Gastrocnemius medialis (tissue), 4 donors: ENCODE results near the gene ZNF638. TPM values are rescaled to one million over a fixed set of nuclear protein-coding genes. Genes with fewer than 3 reads are reported as not detected.
A peak's percentile ranks its signal among the peaks of the same experiment; 100 is the strongest.

Experiments
- ATAC-seq, 2 donors: fragments of 150-250 bp; one replicate each; pipeline ENCODE4 v1.9.1; 2016
- DNase-seq, 2 donors: peaks; one replicate each; pipeline ENCODE4 v3.0.0-alpha.2; 2019
- H3K27ac ChIP-seq, 4 donors: fragments of 200-600 bp; sonication (generic); 1 replicate in 1 of 4; 2 replicates in 3 of 4; pipeline ENCODE4 v1.5.1; 2016 to 2018; ENCODE audit warnings: mild to moderate bottlenecking in 2 of 4, moderate library complexity in 1 of 4
- H3K27me3 ChIP-seq, 3 donors: fragments of 200-600 bp; sonication (generic) in 2 of 3; 1 replicate in 1 of 3; 2 replicates in 2 of 3; pipeline versions ENCODE4 v1.5.1 to v1.6.0; 2016 to 2019; ENCODE audit warnings: mild to moderate bottlenecking in 1 of 3, moderate library complexity in 1 of 3
- H3K36me3 ChIP-seq, 2 donors: fragments of 200-600 bp; sonication (generic) in 1 of 2; one replicate each; pipeline ENCODE4 v1.5.1; 2017 to 2018
- H3K4me1 ChIP-seq, 2 donors: fragments of 200-600 bp; sonication (generic) in 1 of 2; one replicate each; pipeline ENCODE4 v1.5.1; 2016 to 2017; ENCODE audit warnings: mild to moderate bottlenecking in 2 of 2
- H3K4me3 ChIP-seq, 4 donors: fragments of 200-600 bp; sonication (generic) in 3 of 4; 1 replicate in 1 of 4; 2 replicates in 3 of 4; pipeline ENCODE4 v1.5.1; 2016 to 2019; ENCODE audit warnings: mild to moderate bottlenecking in 2 of 4
- H3K9me3 ChIP-seq, 3 donors: fragments of 200-600 bp; sonication (generic) in 2 of 3; 1 replicate in 1 of 3; 2 replicates in 2 of 3; pipeline ENCODE4 v1.5.1; 2016 to 2019
- POLR2A ChIP-seq, 2 donors: fragments of 450-650 bp; IDR thresholded peaks; one replicate each; pipeline ENCODE4 v1.6.1; 2017; ENCODE audit warnings: antibody characterized with exemption in 2 of 2, mild to moderate bottlenecking in 2 of 2, moderate library complexity in 2 of 2
- in situ Hi-C, 4 donors: fragments of 200-750 bp; cut with MboI; loops; one replicate each; pipeline versions ENCODE4 v1.15.0 to v1.8.0; 2017; ENCODE audit warnings: low sequenced_read_pairs in 4 of 4
- intact Hi-C: fragments of 100-400 bp; cut with DNase I; formaldehyde crosslinking; loops from one replicate; pipeline ENCODE4 v1.15.1; 2023; ENCODE audit warnings: low total_unique reads
- total RNA-seq, 4 donors: library from RNA; depleted of rRNA; stranded (reverse); fragments of >200 nt; gene quantifications; one replicate each; pipeline versions ENCODE4 v1.1.0 to v1.2.3, GENCODE V29; 2016
- TF ChIP-seq, protein P1 (sequence below), 5 experiments: fragments of 450-650 bp in 3 of 5; fragments of 200-600 bp in 2 of 5; sonication (generic) in 2 of 5; IDR thresholded peaks in 4 of 5; conservative IDR thresholded peaks in 1 of 5; 1 replicate in 4 of 5; 2 replicates in 1 of 5; pipeline ENCODE4 v1.5.1; 2016 to 2019; ENCODE audit warnings: antibody characterized with exemption in 5 of 5, mild to moderate bottlenecking in 3 of 5, moderate library complexity in 3 of 5

ZNF638 gene
- total RNA-seq, 4 donors from 2014 or later: 69.7 to 152 (median 95.0) TPM

DNA sequence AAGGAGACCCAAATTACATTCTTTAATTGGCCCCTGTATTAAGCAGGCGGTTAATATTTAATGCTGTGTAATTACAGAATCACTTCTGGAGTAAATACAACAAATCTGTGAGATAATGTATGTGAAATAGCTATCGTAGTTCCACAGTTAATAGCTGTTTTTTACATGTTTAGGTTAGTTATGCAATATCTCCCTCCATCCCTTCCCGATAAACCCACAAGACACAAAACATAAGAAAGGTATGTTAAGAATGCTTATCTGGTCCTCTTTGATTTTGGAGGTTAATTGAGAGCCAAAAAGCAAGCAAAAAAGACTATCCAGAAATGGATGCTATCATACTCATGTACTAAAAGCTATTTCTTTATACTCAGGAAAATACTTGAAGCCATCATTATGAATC, 49.1 kb downstream of the ZNF638 start:
- Histone ChIP-seq H3K27ac (no peak overlapping the region), H3K36me3 (peaks cover 0 to 32% of the 10 kb centered on the region in 2 donors)
- intact Hi-C loops: no loop called here

DNA sequence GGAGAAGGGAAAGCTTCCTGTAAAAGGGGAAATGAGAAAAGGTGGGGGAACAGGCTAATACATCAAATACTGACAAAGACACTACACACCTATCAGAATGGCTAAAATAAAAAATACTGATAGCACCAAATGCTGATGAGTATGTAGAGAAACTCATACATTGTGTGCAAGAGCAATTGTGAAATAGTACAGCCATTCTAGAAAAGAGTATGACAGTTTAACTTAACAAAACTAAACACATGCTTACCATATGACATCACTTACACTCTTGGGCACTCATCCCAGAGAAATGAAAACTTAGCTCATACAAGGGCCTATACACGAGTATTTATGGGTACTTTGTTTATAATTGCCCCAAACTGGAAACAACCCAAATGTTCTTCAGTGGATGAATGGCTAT, 53.4 kb downstream of the ZNF638 start:
- Histone ChIP-seq H3K4me1 (no peaks in the 10 kb centered on the region), H3K9me3 (no peaks in the 10 kb centered on the region), H3K36me3 (peaks cover 6 to 65% of the 10 kb centered on the region in 2 donors), H3K27ac (peak overlapping the region in 2 of 4 donors; percentile 23 to 26), H3K4me3 (no peak overlapping the region), H3K27me3 (no peaks in the 10 kb centered on the region)
- intact Hi-C loops: no loop called here
- peak; percentile 67 to 73 for ATAC-seq
- in situ Hi-C loops: no loop called here
- TF ChIP-seq POLR2A (IDR thresholded peaks at IDR 0.05): no peak
- TF ChIP-seq, protein P1, sequence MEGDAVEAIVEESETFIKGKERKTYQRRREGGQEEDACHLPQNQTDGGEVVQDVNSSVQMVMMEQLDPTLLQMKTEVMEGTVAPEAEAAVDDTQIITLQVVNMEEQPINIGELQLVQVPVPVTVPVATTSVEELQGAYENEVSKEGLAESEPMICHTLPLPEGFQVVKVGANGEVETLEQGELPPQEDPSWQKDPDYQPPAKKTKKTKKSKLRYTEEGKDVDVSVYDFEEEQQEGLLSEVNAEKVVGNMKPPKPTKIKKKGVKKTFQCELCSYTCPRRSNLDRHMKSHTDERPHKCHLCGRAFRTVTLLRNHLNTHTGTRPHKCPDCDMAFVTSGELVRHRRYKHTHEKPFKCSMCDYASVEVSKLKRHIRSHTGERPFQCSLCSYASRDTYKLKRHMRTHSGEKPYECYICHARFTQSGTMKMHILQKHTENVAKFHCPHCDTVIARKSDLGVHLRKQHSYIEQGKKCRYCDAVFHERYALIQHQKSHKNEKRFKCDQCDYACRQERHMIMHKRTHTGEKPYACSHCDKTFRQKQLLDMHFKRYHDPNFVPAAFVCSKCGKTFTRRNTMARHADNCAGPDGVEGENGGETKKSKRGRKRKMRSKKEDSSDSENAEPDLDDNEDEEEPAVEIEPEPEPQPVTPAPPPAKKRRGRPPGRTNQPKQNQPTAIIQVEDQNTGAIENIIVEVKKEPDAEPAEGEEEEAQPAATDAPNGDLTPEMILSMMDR (IDR thresholded peaks at IDR 0.05 in 4 of 5, conservative IDR thresholded peaks at IDR 0.05 in 1 of 5): no peak
- DNase-seq: no peak

More for the DNA sequence above, 49.1 kb downstream of the ZNF638 start:
- DNase-seq (no peak), ATAC-seq (no peak)
- no peaks in the 10 kb centered on the region for H3K4me1 ChIP-seq
- H3K9me3 ChIP-seq: no peaks in the 10 kb centered on the region
- no peak overlapping the region for H3K4me3 ChIP-seq
- in situ Hi-C loops: no loop called here
- TF ChIP-seq POLR2A (IDR thresholded peaks at IDR 0.05): no peak
- TF ChIP-seq, protein P1 (IDR thresholded peaks at IDR 0.05 in 4 of 5, conservative IDR thresholded peaks at IDR 0.05 in 1 of 5): no peak
- no peaks in the 10 kb centered on the region for H3K27me3 ChIP-seq

DNA sequence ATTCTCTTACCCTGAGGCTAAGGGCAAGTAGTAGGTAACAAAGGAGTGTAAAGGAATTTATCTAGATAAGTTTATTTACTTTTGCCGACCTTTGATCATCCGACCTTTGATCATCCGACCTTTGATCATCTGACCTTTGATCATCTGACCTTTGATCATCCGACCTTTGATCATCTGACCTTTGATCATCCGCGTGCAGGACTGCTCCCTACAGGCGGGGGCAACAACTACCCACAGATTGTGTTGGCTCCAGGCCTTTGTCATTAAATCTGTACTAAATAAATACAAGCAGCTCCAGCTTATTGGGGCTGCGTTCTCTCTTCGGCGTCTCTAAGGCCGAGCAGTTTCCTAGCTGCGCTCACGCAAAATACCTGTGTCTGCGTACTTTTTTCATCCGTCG, 56.6 kb downstream of the ZNF638 start:
- no peak for TF ChIP-seq POLR2A (IDR thresholded peaks at IDR 0.05)
- TF ChIP-seq, protein P1 (IDR thresholded peaks at IDR 0.05 in 4 of 5, conservative IDR thresholded peaks at IDR 0.05 in 1 of 5): no peak
- intact Hi-C loops (no loop called here), in situ Hi-C loops (no loop called here)
- Histone ChIP-seq H3K4me3 (no peak overlapping the region), H3K27ac (no peak overlapping the region), H3K36me3 (peaks cover 6 to 54% of the 10 kb centered on the region in 2 donors), H3K27me3 (no peaks in the 10 kb centered on the region), H3K9me3 (no peaks in the 10 kb centered on the region), H3K4me1 (no peaks in the 10 kb centered on the region)
- DNase-seq (no peak), ATAC-seq (no peak)

DNA sequence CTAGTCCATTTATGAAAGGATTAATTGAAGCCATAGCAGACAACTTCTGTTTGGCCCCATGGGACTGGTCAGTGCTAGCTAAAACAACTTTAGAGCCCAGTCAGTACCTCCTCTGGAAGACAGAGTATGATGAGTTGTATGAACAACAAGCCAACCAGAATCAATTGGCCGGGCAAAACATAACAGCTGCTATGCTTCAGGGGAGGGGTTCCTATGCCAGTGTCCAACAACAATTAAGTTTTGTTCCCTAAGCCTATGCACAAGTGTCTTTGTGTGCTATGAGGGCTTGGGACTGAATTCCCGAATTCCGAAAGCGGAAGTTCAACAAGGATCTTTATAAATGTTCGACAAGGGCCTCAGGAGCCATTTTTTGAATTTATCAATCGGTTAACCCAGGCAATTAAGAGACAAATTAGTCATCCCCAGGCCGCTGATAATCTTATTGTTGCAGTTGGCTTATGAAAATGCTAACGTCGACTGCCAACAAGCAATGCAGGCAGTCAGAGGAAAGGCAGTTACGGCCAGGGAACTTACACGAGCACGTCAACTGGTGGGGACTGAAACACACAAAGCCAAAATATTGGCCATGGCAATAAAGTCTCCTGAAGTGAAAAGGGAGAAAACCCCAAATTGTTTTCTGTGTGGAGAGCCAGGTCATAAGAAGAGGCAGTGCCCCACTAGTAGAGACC, 57.9 kb downstream of the ZNF638 start:
- intact Hi-C loops (no loop called here), in situ Hi-C loops (no loop called here)
- Histone ChIP-seq H3K4me1 (no peaks in the 10 kb centered on the region), H3K27ac (no peak overlapping the region), H3K9me3 (no peaks in the 10 kb centered on the region), H3K4me3 (no peak overlapping the region), H3K36me3 (peaks cover 6 to 59% of the 10 kb centered on the region in 2 donors), H3K27me3 (no peaks in the 10 kb centered on the region)
- no peak for TF ChIP-seq POLR2A (IDR thresholded peaks at IDR 0.05)
- TF ChIP-seq, protein P1 (IDR thresholded peaks at IDR 0.05 in 4 of 5, conservative IDR thresholded peaks at IDR 0.05 in 1 of 5): no peak
- DNase-seq (no peak), ATAC-seq (no peak)
